OCI-LY7 (cell line): ENCODE measurements around the gene PCGF3.

ENCODE experiments used
- CTCF ChIP-seq: fragments of 200-600 bp; sonication (generic); conservative IDR thresholded peaks from 2 replicates; pipeline ENCODE4 v1.5.1; 2014; ENCODE audit warnings: mild to moderate bottlenecking, antibody characterized with exemption, low read length, moderate library complexity, mixed read lengths
- EZH2phosphoT487 ChIP-seq: fragments of 200-600 bp; sonication (generic); IDR thresholded peaks from 2 replicates; pipeline ENCODE4 v1.6.1; 2018; ENCODE audit warnings: low read depth, borderline replicate concordance, mild to moderate bottlenecking, mixed run types, antibody characterized with exemption, low read length, moderate library complexity, mixed read lengths

DNA sequence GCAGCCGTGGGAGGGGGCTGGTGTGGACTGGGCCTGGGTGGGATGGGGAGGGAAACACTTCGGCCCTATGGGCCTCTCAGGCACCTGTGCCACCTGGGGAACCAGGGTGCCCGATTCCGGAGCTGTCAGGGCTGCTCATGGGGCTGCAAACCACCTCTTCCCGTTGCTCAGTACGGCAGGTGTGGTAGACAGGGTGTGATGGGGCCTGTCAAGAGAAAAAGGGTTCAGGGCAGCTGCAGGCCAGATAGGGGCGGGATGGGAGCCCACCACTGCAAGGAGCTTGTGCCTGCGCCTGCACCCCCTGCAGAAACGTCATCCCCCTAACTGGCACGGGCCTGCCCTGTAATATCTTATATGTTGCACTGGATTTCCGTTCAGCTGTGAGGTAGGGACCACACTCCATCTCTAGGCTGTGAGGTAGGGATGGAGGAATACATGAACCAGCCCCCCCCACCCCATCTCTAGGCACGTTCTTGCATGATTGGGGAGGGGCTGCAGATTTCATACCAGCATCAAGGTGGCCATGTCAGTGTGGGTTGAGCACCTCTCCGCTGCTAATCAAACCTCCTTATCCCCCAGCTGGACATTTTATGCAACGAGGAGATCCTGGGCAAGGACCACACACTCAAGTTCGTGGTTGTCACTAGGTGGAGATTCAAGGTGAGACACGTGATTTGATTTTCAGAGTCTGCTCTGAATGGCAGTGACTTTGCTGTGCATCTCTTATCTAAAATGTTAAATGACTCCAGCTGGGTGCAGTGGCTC is 59.0 kb downstream of the PCGF3 start:
- TF ChIP-seq CTCF: no peak
- TF ChIP-seq EZH2phosphoT487: no peak
